Effector CD8-positive, alpha-beta T cell (primary cell): ENCODE measurements around the gene CYP4A11.
"Not testable (repeated sequence)": the region's sequence is repeated elsewhere in the genome, so short reads cannot be mapped to it uniquely, and the experiment has no call there.

ENCODE experiments used
- DNase-seq: peaks from one replicate; lab custom pipeline; 2025; lab: John Stamatoyannopoulos, UW
- total RNA-seq, 4 experiments: gene quantifications; one replicate each; lab custom pipeline; 2026; lab: John Stamatoyannopoulos, UW

The CYP4A11 gene, protein sequence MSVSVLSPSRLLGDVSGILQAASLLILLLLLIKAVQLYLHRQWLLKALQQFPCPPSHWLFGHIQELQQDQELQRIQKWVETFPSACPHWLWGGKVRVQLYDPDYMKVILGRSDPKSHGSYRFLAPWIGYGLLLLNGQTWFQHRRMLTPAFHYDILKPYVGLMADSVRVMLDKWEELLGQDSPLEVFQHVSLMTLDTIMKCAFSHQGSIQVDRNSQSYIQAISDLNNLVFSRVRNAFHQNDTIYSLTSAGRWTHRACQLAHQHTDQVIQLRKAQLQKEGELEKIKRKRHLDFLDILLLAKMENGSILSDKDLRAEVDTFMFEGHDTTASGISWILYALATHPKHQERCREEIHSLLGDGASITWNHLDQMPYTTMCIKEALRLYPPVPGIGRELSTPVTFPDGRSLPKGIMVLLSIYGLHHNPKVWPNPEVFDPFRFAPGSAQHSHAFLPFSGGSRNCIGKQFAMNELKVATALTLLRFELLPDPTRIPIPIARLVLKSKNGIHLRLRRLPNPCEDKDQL
- 0 reads per million in 4 experiments for total RNA-seq

DNA sequence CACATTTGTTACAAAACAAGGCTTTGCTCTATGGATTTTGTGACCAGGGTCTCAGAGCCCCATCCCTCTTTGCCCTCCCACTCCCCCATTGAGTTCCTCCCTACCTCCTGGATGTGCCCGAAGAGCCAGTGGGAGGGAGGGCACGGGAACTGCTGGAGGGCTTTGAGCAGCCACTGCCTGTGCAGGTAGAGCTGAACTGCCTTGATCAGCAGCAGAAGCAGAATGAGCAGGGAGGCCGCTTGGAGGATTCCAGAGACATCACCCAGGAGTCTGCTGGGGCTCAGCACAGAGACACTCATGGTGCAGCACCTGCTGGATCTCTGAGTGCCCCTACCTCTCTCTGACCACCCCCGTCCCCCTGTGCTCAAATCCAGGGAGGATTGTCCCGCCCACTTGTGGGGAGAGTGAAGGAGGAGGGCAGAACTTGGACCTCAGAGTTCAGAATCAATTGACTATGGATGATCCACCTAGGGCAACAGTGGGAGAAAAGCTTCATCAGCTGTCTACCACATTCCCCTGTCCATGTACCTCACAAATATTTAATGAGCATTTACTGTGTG is at the start of gene CYP4A11:
TSS of gene CYP4A11 (minus strand) at position 342 of the 560 bp plus-strand sequence. CDS start at position 299, 43 bp downstream.
- DNase-seq: no peak

DNA sequence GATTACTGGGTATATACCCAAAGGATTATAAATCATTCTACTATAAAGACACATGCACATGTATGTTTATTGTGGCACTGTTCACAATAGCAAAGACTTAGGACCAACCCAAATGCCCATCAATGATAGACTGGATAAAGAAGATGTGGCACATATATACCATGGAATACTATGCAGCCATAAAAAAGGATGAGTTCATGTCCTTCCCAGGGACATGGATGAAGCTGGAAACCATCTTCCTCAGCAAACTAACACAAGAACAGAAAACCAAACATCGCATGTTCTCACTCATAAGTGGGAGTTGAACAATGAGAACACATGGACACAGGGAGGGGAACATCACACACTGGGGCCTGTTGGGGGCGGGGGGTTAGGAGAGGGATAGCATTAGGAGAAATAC is 49.3 kb upstream of the CYP4A11 start:
- DNase-seq: not testable (repeated sequence)

DNA sequence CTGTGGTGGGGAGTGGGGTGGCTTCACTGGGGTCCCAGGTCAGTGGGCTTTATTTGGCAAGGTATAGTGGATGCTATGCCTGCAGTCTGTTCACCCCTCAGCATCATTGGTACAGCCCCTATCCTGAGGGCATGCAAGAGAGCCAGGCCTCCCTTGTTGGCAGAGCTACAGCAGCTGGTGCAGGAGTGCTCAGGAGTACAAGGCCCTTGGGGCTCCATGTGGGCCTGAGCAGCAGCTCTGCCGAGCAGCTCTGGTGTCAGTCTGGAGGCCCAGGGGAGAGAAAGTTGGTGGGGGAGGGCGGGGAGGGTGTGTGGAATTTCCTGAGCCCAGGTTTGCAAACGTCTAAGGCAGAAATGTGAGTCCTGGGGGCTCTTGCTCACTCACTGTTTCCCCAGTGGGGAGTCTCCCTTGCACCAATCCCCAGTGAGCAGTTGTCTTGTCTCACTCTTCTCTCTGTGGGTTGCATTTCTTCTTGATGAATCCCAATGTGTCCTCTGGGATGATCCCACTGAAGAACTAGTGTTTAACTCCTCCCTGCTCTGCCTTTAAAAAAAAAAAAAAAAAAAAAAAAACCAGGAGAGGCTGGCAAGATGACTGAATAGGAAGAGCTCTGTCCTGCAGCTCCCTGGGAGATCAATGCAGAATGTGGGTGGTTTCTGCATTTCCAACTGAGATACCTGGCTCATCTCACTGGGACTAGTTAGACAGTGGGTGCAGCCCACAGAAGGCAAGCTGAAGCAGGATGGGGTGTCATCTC is 42.7 kb upstream of the CYP4A11 start:
- no peak for DNase-seq

DNA sequence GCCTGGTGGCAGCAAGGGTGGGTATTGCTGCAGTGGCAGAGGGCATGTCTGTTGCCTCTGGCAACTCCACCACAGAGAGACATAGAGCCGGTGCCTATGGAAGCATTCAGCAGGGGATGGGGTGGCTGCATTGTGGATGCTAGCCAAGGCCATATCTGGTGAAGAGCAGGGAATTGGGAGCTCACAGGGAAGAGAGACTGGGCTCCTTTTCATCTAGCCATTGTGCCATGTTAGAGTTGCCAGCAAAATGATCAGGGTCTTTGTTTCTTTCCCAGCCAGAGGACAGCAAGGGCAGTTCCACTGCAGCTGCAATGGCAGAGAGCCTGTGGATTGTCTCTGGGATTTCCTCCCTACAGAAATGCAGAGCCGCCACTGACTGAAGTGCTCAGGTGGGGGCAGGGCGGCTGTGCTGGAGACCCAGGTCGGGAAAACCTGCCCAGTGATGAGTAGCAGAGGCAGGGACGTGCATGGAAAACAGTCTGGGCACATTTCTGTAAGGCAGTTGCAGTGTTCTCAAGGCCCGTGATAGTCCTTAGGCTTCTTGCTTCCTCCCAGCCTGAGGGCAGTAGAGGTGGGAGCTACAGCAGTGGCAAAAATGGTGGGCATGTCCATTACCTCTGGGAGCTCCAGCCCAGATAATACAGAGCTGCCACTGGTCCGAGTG is 42.0 kb upstream of the CYP4A11 start:
- no peak for DNase-seq

DNA sequence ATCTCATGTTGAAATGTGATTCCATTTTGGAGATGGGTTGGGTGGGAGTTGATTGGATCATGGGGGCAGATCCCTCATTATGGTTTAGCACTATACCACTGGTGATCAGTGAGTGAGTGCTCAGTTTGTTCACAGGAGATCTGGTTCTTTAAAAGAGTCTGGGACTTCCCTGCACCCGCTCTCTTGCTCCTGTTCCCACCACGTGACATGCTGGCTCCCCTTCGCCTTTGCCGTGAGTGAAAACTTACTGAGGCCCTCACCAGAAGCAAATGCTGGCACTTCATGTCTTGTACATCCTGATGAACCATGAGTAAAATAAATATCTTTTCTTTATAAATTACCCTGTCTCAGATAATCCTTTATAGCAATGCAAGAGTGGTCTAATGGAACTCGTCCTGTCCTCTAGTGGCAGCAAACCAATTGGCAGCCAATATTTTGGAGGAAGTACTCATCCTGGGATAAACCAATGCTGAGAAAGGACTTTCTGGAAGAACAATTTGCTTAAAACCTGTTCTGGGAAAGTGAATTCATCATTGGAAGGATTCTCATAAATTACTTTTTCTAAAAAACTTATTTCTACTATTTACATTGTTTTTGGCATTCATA is 27.8 kb upstream of the CYP4A11 start:
- no peak for DNase-seq

DNA sequence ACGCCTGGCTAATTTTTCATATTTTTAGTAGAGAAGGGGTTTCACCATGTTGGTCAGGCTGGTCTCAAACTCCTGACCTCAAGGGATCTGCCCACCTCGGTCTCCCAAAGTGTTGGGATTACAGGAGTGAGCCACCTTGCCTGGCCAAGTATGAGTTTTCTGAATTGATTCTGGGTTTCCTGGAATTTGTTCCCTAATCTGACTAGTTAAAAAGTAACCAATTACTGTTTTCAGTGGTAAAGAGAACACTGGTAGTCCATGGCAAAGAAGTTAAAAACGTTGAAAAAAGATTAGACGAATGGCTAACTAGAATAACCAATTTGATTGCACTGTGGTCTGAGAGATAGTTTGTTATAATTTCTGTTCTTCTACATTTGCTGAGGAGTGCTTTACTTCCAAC is 21.0 kb upstream of the CYP4A11 start:
- DNase-seq: not testable (repeated sequence)

DNA sequence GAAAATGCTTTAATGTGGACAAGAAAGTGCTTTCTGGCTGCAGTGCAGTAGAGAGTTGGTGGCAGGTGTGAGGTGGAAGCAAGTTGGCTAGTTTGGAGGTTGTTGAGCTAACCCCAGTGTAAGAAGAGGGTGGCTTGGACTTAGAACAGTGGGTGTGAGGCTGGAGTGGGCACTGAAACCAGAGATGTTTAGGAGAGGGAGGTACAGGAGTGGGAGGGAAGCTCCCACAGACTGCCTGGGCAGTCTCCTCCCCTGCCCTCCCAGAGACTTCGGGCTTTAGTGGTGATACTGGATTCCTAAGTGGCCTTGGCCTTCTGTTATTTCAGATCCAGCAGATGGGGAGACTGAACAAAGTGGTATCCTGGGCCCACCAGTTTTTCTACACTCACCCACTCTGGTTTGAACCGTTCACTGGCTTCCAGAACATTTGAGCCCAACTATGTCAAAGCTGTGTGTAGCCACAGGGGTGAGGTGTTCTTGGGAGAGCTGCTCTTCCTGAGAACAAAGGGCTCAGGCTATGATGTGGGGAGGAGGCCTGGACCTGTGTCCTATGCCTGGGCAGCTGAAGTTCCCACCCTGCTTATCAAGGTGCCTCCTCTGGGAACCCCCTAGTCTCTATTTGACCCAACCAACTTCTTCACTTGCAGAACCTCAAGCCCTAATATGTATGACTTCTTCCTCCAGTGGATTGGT is 19.9 kb upstream of the CYP4A11 start:
- DNase-seq: no peak

DNA sequence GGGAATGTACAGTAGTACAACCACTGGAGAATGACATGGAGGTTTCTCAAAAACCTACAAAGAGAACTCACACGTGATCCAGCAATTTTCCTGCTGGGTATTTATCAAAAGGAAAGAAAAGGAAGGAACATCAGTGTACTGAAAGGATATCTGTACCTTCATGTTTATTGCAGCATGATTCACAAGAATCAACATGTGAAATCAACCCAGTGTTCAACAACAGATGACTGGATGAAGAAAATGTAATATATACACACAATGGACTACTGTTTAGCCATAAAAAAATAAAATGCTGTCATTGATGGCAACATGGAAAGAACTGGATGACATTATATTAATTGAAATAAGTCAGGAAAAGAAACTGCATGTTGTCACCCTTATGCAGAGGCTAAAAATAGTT is 19.0 kb upstream of the CYP4A11 start:
- DNase-seq: no peak

DNA sequence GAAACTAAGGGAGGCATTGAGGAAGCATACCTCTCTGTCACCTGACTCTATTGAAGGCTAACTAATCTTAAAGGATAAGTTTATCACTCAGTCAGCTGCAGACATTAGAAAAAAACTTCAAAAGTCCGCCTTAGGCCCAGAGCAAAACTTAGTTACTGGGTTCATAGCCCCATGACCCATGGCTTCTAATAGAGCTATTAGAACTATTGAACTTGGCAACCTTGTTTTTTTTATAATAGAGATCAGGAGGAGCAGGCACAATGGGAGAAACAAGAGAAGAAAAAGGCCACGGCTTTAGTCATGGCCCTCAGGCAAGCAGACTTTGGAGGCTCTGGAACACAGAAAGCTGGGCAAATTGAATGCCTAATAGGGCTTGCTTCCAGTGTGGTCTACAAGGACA is 13.8 kb upstream of the CYP4A11 start:
- DNase-seq: not testable (repeated sequence)

DNA sequence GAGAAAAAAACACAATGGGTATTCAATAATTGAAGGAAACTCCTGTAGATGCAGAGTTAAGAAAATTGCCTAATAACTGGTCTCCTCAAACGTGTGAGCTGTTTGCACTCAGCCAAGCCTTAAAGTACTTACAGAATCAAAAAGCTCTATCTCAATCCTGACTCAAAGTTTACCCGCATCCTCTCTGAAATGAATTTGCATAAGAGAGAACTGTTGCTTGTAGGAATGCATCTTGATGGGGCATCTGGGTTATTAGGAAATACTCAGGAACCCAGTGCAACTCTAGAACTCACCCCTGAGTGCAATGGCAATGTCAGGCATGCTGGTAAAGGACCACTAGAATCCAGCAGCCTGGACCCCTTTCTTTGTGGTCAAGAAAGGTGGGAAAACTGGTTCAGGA is 12.6 kb upstream of the CYP4A11 start:
- not testable (repeated sequence) for DNase-seq

DNA sequence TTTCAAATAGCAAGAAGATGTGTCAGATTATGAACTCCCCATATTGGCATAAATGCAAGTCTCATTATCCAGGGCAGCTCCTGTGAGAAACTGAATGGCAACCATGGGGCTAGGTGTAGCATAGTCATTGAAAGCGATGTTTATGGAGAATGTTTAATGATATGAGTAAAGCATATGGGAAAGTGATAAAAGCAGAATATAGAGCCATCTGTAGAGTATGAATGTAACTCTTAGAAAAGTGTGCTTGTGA is 8.1 kb upstream of the CYP4A11 start:
- DNase-seq: not testable (repeated sequence)

DNA sequence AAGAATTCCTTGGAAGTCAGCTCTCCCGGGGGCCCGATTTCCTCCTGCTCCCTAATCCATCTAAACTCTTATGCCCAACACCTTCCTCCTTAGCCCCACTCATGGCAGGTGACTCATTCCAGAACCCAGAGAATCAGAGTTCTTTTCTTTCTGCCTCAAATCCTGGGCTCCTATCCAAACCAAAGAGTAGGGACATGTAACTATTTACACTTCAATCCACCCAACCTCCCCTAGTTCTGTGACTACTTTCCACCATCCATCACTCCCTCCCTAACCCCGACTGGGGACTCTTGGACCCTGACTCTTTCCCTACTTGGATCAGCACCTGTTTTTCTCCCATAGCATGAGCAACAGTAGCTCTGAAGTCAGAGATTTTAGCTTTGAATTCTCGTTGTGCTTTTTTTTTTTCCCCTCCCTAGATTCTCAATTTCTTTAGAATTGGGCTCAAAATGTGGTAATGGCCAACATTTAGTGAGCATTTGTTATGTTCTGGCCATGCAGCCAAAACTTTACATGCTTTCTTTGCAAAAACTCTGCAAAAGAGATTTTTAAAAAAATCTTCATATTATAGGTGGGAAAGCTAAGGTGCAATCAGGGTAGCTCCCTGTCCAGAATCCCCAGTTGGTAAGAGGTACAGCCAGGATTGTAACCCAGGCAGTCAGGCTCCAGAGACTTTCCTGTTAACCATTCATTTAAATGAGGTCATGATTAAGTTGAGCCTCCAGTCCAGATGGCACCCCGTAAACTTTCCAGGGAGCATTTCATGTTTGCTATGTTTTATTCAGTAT is 7.5 kb upstream of the CYP4A11 start:
- no peak for DNase-seq

DNA sequence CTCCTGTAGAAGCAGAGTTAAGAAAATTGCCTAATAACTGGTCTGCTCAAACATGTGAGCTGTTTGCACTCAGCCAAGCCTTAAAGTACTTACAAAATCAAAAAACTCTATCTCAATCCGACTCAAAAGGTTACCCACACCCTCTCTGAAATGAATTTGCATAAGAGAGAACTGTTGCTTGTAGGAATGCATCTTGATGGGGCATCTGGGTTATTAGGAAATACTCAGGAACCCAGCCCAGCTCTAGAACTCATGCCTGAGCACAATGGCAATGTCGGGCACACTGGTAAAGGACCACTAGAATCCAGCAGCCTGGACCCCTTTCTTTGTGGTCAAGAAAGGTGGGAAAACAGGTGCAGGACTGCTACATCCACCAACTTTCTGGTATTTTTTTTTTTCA is 6.4 kb upstream of the CYP4A11 start:
- DNase-seq: not testable (repeated sequence)

DNA sequence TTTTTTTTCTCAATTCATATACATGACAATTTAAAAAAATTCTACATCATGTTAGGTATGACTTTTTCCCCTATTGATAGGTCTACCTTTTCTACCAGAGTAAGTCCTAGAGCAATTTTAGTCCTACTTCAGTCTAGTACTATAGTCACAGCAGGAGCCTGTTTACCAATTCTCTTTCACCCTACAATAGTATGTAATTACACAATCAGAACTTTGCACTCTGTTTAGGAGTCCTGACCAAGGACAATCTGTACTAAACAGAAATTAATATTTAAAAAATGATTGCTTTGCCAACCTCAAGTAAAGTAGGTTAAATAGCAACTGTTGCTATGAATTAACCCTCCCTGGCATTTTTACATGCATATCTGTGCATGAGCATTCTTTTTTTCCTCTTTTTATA is 810 bp upstream of the CYP4A11 start:
- DNase-seq: no peak

DNA sequence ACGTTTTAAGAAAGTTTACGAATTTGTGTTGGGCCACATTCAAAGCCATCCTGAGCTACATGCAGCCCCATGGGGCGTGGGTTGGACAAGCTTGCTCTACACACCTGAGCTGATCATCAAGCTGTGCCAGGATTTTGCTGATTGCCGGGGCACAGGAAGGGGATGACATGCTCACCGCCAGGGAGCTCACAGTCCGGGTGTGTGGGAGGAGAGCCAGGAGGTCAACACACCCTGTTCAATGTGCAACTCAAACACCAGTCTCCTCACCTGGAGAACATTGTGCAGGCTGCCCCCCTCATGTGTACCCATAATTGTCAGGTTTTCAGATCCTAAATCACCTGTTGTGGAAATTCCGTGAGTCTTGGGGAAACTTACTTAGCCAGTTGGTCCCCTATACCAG is 969 bp downstream of the CYP4A11 start:
- DNase-seq: no peak

DNA sequence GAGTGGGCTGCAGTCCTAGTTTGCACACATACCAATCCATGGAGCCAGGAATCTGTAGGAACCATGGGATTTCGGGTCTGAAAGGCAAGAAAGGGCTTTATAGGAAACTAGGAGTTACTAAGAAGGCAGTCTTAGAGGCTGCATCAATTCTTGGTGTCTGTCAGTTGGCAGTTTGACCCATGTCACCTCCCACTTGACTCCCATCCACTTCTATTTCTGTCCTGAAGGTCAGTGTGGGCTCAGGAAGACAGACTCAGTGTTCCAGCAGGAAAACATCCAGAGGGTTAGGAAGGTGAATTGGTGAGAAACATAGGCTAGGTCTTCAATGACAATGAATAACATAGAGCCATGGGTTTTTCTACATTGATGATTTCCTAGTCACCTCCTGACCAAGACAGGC is 4.0 kb downstream of the CYP4A11 start:
- DNase-seq: no peak

DNA sequence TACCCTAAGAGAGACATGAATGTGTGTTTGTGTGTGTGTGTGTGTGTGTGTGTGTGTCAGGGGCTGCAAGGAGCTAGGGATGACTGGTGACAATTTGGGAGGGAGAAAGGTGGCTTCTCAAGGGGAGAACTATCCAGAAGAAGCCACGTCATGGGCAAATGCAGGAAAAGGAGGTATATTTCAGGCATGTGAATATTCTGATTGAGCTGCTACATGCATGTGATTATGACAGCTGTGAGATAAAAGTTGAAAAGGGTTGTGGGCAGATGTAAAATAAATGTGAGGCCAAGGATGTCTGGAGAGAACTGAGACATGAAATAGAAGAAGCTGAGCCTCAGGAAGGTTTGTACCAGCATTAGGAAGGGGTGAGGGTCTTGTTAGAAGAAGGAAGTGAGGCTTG is 4.5 kb downstream of the CYP4A11 start:
- no peak for DNase-seq

DNA sequence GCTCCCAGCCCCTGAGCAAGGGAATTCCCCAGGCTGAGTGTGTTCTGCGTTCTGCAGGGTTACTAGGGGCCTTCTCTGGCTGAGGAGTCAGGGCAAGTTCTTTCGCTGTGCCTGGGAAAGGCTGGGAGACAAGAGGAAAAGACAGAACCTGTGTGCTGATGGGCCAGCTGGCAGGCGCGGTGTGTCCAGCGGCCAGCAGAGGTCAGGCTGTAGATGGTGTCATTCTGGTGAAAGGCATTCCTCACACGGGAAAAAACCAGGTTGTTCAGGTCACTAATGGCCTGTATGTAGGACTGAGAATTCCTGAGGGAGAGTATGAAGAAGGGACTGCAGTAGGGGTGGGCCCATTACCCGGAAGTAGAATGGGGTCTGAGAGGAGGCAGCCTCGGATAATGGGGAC is 6.4 kb downstream of the CYP4A11 start:
- not testable (repeated sequence) for DNase-seq

DNA sequence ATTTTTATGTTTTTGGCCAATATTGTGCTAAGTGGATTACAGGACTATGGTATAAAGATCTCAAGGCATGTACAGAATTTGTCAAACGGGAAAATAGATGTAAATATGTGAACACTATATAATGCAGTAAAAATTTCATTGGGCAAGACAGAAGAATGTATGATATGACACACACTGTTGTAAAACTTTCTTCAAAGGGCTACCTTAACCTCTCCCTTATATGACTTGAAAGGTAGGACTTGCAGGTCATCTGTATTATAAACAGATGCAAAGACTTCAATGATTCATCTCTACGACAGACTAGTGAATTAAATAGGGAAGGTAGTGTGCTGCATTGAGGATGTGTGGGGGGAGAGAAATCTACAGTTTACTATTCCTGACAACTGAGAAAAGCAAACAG is 9.3 kb downstream of the CYP4A11 start:
- DNase-seq: not testable (repeated sequence)

DNA sequence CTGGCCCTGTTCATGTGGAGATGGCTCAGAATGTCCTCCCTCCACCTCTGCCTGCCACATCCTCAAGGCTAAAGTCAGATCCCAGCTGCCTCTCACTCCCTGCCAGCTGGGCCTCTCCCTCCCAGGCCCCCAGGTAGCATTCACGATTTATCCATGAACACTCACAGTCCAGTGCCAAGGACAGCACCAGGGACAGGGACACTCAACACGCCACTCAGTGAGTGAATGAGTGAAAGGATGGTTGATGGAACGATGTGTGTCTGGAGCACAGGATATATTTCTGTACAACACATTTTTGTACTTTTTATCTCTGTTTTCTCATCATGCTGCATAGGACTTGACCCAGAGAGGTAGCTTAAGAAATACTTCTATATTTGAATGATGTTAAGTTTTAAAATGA is 10.1 kb downstream of the CYP4A11 start:
- DNase-seq: no peak
